Adrenal gland (tissue), 12 donors: ENCODE data around the gene MRPS34. TPM values are rescaled to one million over a fixed set of nuclear protein-coding genes. Genes with fewer than 3 reads are reported as not detected.

Experiments
- DNase-seq, 7 donors: peaks; one replicate each; pipeline ENCODE4 v3.0.0-alpha.2; 2019 to 2020
- H3K27ac ChIP-seq, 5 donors: fragments of 200-600 bp; sonication (generic) in 4 of 5; 1 replicate in 3 of 5; 2 replicates in 2 of 5; pipeline versions ENCODE4 v1.5.1 to v1.8.0; 2016 to 2020; ENCODE audit warnings: mild to moderate bottlenecking in 1 of 5
- H3K27me3 ChIP-seq: fragments of 200-600 bp; 2 replicates; pipeline ENCODE4 v1.8.0; 2021
- H3K36me3 ChIP-seq, 2 donors: fragments of 200-600 bp; replicated peaks in 1 of 2; 1 replicate in 1 of 2; 2 replicates in 1 of 2; pipeline versions ENCODE4 v1.5.1 to v1.8.0; 2018 to 2022
- H3K4me1 ChIP-seq, 2 donors: fragments of 200-600 bp; replicated peaks in 1 of 2; 1 replicate in 1 of 2; 2 replicates in 1 of 2; pipeline versions ENCODE4 v1.5.1 to v1.8.0; 2018 to 2021
- H3K4me3 ChIP-seq, 4 donors: fragments of 200-600 bp; sonication (generic) in 3 of 4; one replicate each; pipeline ENCODE4 v1.5.1; 2016 to 2018
- H3K9me3 ChIP-seq, 3 donors: fragments of 200-600 bp; sonication (generic) in 1 of 3; replicated peaks in 1 of 3; 1 replicate in 2 of 3; 2 replicates in 1 of 3; pipeline versions ENCODE4 v1.5.1 to v1.8.0; 2016 to 2021
- POLR2A ChIP-seq, 2 donors: fragments of 450-650 bp; IDR thresholded peaks; one replicate each; pipeline ENCODE4 v1.6.1; 2017; ENCODE audit warnings: antibody characterized with exemption in 2 of 2, mild to moderate bottlenecking in 2 of 2, moderate library complexity in 1 of 2
- WGBS, 4 donors: extraction: QIAGEN DNeasy Blood & Tissue Kit in 2 of 4; methylation state at CpG; one replicate each; pipeline versions ENCODE4 v1.1.5 to v1.1.7; 2013 to 2017; 5-methylcytosine and 5-hydroxymethylcytosine counted together
- intact Hi-C, 2 donors: fragments of 100-400 bp; cut with DNase I; formaldehyde crosslinking; loops; one replicate each; pipeline versions ENCODE4 v1.14.1 to v1.15.0; 2022 to 2023
- polyA plus RNA-seq, 3 donors: library from polyadenylated mRNA; stranded (reverse); fragments of 200-250 nt in 2 of 3; fragments of 350-450 nt in 1 of 3; fragmentation: Illumina TruSeq in 1 of 3; extraction: RNeasy Lipid Tissue Mini Kit (QIAGEN cat#74804) in 1 of 3; gene quantifications; one replicate each; pipeline ENCODE4 v1.2.3, GENCODE V29; 2013 to 2014
- total RNA-seq, 9 donors: library from RNA; depleted of rRNA in 4 of 9; stranded (reverse); fragments of >200 nt in 4 of 9; fragments of 120-200 nt in 1 of 9; fragmentation: NEBNext Ultra II Directional in 1 of 9; extraction: Animal tissue kit (Norgen Biotek cat#: 25700) in 1 of 9; gene quantifications; one replicate each; pipeline versions ENCODE4 v1.1.0 to v1.2.4, GENCODE V29; 2013 to 2023
- TF ChIP-seq, protein P1 (sequence below), 6 experiments: fragments of 450-650 bp in 4 of 6; fragments of 200-600 bp in 2 of 6; sonication (generic) in 1 of 6; IDR thresholded peaks; 1 replicate in 5 of 6; 2 replicates in 1 of 6; pipeline versions ENCODE4 v1.5.1 to v1.8.0; 2016 to 2021; ENCODE audit warnings: antibody characterized with exemption in 6 of 6, mild to moderate bottlenecking in 2 of 6, moderate library complexity in 1 of 6
- donor health status: healthy with polysubstance abuse.
- donor health status: Bipolar disorder and iron deficiency.
- donor health status: DM: yes; HTN: yes; CAD: no.
- donor health status: DM: no; HTN: no; CAD: no.
- donor health status: DM: no; HTN: no; CAD: no.
- donor health status: DM: yes; HTN: yes; CAD: no.

The MRPS34 gene
- total and polyA plus RNA-seq, 12 donors, result 84.3 to 226 (median 141) TPM

GRCh38 chr16:1727651-1728624 is 45.0 kb downstream of the MRPS34 start:
- TF ChIP-seq, protein P1, sequence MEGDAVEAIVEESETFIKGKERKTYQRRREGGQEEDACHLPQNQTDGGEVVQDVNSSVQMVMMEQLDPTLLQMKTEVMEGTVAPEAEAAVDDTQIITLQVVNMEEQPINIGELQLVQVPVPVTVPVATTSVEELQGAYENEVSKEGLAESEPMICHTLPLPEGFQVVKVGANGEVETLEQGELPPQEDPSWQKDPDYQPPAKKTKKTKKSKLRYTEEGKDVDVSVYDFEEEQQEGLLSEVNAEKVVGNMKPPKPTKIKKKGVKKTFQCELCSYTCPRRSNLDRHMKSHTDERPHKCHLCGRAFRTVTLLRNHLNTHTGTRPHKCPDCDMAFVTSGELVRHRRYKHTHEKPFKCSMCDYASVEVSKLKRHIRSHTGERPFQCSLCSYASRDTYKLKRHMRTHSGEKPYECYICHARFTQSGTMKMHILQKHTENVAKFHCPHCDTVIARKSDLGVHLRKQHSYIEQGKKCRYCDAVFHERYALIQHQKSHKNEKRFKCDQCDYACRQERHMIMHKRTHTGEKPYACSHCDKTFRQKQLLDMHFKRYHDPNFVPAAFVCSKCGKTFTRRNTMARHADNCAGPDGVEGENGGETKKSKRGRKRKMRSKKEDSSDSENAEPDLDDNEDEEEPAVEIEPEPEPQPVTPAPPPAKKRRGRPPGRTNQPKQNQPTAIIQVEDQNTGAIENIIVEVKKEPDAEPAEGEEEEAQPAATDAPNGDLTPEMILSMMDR (IDR thresholded peaks at IDR 0.05), result no peak
- no peak for TF ChIP-seq POLR2A (IDR thresholded peaks at IDR 0.05)
- Histone ChIP-seq H3K9me3 (no peaks in the 10 kb centered on the region), H3K36me3 (peaks cover 0 to 51% of the 10 kb centered on the region in 2 donors), H3K27me3 (no peaks in the 10 kb centered on the region), H3K4me1 (peaks cover 6 to 10% of the 10 kb centered on the region in 2 donors), H3K27ac (peak overlapping the region in 1 of 5 donors; percentile 40), H3K4me3 (no peak overlapping the region)
- WGBS, 4 donors, result 86 to 90% (median 89%) methylated on average over 15 to 37 of the region's 37 CpGs
- intact Hi-C loops, result no loop called here
- DNase-seq, result no peak

GRCh38 chr16:1726661-1727502 is 46.1 kb downstream of the MRPS34 start:
- DNase-seq, result no peak
- Histone ChIP-seq H3K27me3 (no peaks in the 10 kb centered on the region), H3K36me3 (peaks cover 0 to 42% of the 10 kb centered on the region in 2 donors), H3K4me1 (peaks cover 10 to 20% of the 10 kb centered on the region in 2 donors), H3K4me3 (no peak overlapping the region), H3K27ac (no peak overlapping the region), H3K9me3 (no peaks in the 10 kb centered on the region)
- TF ChIP-seq POLR2A (IDR thresholded peaks at IDR 0.05), result no peak
- TF ChIP-seq, protein P1 (IDR thresholded peaks at IDR 0.05), result no peak
- intact Hi-C loops, result no loop called here
- WGBS, 4 donors, result 92 to 93% (median 92%) methylated on average over 22 to 32 of the region's 32 CpGs

DNA sequence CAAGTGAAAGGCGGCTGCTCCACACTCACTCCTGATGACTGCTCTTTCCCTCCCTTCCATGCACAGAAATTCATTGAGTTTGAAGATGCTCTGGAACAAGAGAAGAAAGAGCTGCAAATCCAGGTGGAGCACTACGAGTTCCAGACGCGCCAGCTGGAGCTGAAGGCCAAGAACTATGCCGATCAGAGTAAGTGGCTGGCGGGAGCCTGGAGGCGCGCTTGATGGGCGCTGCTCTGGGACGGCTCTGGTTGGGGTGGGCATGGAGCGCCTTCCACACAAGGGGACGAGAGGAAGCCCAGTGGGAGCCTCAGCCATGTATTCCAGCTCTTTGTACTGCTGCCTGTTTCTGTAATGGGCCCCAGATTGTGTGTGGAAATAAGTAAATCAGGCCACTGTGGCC is 48.4 kb downstream of the MRPS34 start:
- Histone ChIP-seq H3K4me1 (peaks cover 10 to 23% of the 10 kb centered on the region in 2 donors), H3K4me3 (no peak overlapping the region), H3K9me3 (no peaks in the 10 kb centered on the region), H3K36me3 (peaks cover 0 to 39% of the 10 kb centered on the region in 2 donors), H3K27ac (no peak overlapping the region), H3K27me3 (no peaks in the 10 kb centered on the region)
- DNase-seq, result no peak
- intact Hi-C loops, result no loop called here
- WGBS, 4 donors, result 90 to 94% (median 92%) methylated on average over 7 to 12 of the region's 12 CpGs
- TF ChIP-seq, protein P1 (IDR thresholded peaks at IDR 0.05), result no peak
- no peak for TF ChIP-seq POLR2A (IDR thresholded peaks at IDR 0.05)
